GM12892 (cell line): Measurements from ENCODE around the gene MYH9.

ENCODE experiments used
- POLR2A ChIP-seq: IDR thresholded peaks from 2 replicates; pipeline ENCODE4 v1.6.1; 2011; ENCODE audit warnings: low read depth, low read length, control low read depth
- POLR2AphosphoS5 ChIP-seq: IDR thresholded peaks from 2 replicates; pipeline ENCODE4 v1.6.1; 2011; ENCODE audit warnings: low read depth, low read length, control low read depth
- TAF1 ChIP-seq: IDR thresholded peaks from 2 replicates; pipeline ENCODE4 v1.6.1; 2011; ENCODE audit warnings: low read depth, mild to moderate bottlenecking, control low read depth, low read length, borderline replicate concordance

DNA sequence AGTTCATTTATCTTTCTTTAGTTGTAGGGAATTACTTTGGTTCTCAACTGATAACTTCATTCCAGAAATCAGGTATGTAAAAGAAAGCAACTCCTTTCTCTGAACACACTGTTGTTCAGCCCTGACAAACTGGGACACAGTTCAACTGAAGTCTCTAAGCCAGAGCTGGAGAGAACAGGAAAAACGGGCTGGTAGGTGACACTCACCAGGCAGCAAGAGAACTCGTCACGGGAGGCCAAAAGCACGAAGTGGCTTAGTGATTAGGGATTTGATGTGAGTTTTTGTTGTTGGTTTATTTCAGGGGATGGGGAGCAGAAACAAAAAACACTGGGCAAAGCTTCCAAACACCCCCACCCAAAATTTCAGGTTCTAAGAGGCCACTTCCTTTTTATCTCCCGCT is 54.1 kb downstream of the MYH9 start:
- TF ChIP-seq POLR2A = no peak
- TF ChIP-seq TAF1 = no peak
- no peak for TF ChIP-seq POLR2AphosphoS5
